Anterior cingulate cortex (tissue), 58 donors: ENCODE data around the gene DNAH1.
"Not testable (repeated sequence)": the region's sequence is repeated elsewhere in the genome, so short reads cannot be mapped to it uniquely, and the experiment has no call there.

ENCODE experiments used
- DNase-seq, 58 donors: peaks; one replicate each; lab custom pipeline; 2025; lab: John Stamatoyannopoulos, UW

DNAH1 gene

GRCh38 chr3:52331091-52331490, 15.0 kb downstream of the DNAH1 start:
- no peak for DNase-seq

DNA sequence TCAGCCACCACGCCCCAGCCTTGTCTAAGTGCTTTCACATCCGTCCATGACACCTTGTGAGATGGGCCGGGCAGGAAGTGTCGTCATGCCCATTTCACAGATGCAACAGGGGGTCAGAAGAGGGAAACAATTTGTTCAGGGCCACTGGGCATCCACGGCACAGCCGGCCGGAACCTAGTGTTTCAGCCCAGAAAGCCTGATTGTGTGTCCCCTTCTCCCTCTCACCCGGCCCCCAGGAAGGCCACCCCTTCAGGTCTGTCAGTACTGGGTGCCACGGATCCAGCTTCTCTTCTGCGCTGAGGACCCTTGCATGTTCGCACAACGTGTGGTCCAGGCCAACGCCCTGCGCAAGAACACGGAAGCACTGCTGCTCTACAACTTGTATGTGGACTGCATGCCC, 15.8 kb downstream of the DNAH1 start:
- no peak for DNase-seq

DNA sequence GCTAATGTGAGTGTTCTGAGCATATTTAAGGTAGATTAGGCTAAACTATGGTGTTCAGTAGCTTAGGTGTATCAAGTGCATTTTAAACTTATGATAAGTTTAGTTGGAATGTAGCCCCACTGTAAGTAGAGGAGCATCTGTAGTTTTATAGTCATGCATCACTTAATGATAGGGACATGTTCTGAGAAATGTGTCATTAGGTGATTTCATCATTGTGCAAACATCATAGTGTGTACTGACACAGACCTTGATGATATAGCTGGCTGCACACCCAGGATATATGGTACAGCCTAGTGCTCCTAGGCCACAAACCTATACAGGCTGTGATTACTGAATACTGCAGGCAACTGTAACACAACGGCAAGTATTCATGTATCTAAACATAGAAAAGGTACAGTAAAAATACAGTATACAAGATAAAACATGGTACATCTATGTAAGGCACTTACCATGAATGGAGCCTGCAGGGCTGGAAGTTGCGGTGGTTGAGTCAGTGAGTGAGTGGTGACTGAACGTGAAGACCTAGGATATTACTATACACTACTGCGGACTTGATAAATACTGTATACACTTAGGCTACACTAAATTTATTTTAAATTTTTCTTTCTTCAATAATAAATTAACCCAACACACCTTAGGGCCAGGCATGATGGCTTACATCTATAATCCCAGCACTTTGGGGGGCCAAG, 17.9 kb downstream of the DNAH1 start:
- DNase-seq: no peak

DNA sequence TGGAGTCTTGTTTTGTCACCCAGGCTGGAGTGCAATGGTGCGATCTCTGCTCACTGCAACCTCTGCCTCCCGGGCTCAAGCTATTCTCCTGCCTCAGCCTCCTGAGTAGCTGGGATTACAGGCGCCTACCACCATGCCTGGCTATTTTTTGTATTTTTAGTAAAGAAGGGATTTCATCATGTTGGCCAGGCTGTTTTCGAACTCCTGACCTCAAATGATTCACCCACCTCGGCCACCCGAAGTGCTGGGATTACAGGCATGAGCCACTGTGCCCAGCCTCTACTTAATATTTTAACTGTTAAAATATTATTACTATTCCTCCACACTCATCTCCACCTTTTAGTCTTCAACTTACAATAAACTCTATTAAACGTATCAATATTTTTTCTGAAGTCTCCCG, 22.0 kb downstream of the DNAH1 start:
- DNase-seq: not testable (repeated sequence)

DNA sequence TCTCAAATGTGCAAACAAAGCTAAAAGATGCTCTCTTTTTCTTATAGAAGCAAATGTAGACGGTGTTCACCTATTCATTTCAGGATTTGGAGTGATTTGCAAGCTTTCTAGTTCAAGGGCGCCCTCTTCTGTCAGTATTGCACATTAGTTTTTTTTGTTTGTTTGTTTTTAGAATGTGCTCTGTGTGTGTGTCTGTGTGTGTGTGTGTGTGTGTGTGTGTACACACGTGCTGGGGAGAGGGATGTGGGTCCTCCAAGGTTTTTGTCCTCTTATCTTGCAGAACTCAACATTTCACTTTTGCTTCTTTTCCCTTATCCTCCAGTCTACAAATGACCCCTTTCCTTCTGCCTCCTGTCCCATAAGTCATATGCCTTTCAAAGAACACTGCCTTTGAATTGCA, 23.5 kb downstream of the DNAH1 start:
- peak in 13 of 58 donors; percentile 6 to 79 (median 11) for DNase-seq

GRCh38 chr3:52341123-52341522, 25.0 kb downstream of the DNAH1 start:
- no peak for DNase-seq

DNA sequence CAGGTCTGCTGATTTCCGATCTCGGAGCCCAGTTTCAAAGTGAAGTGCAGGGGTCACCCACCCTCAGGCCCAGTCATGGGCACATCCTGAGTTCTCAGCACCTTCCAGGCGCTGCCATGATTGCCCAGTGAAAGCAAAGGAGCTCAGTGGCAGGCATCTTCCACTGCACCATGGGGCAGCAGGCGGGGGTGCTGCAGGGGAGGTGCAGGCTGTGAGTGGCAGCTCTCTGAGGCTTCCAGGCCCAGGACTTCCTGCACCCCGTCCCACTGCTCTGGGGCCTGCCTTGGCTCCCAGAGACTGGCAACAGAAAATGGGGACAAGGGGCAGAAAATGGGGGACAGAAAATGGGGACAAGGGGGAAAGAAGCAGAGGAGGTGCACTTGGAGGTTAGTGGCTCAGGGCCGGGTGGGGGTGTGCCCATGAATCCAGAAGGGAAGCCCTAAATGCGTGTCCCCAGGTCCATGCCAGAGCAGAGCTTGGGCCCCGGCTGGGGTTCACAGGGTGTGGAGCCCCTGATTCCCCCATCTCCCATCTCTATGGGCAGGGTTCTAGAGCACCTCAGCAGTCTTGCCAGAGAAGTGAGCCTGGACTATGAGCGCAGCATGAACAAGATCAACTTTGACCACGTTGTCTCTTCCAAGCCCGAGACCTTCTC, 28.0 kb downstream of the DNAH1 start:
- no peak for DNase-seq

DNA sequence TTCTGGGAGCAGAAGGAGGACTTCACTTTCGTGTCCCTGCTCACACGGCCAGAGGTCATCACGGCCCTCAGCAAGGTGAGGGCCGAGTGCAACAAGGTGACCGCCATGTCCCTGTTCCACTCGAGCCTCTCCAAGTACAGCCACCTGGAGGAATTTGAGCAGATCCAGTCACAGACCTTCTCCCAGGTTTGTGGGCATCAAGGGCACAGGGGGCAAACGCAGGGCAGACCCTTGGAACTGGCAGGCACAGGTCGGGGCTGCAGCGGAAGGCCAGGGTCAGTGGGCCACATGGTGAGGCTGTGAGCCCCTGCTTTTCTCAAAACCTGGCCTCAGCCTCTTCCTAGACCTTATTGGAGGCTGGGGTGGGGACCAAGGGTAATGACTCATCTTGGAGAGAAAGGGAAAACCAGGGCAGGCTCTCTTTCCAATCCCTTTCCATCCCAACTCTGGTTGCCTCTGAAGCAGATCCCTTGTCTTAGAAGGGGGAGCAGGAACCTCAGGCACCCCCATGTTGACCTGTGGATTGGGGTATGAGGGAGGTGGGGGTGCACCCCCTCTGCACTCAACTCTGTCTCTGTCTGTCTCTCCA, 29.5 kb downstream of the DNAH1 start:
- no peak for DNase-seq

DNA sequence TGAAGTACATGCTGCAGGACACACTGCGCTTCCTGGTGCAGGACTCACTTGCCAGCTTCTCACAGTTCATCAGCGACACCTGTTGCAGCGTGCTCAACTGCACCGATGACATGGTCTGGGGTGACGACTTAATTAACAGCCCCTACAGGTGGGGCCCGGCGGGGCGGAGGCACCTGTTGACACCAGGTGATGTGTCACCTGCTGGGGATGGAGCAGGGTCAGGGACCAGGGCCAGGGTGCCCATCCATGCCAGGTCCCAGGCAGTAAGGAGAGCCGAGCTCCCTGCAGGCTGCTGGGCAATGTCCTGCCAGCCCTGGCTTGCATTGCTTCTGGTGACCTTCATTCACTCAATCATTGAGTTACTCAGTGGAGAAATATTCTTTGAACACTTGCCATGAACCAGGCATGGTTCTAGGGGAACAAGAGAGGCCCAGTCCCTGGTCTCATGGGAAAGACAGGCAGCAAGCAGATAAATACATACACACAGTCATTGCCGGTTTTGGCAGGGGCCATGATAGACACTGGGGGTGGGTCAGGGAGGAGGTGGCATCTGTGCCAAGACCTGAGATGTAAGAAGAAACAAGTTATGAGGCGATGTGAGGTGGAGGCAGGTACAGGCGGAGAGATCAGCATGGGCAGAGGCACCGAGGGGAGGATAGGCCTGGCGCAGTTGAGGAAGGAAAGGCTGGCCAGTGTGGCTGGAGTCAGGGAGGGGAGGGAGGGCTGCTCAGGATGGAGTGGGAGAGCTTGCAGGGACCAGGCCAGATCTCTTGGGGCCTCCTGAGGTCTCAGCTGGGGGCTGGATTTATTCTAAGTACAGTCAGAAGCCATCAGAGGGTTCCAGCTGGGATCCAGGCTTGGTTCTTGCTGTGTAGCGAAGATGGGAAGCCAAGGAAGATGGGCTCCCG, 30.8 kb downstream of the DNAH1 start:
- no peak for DNase-seq

DNA sequence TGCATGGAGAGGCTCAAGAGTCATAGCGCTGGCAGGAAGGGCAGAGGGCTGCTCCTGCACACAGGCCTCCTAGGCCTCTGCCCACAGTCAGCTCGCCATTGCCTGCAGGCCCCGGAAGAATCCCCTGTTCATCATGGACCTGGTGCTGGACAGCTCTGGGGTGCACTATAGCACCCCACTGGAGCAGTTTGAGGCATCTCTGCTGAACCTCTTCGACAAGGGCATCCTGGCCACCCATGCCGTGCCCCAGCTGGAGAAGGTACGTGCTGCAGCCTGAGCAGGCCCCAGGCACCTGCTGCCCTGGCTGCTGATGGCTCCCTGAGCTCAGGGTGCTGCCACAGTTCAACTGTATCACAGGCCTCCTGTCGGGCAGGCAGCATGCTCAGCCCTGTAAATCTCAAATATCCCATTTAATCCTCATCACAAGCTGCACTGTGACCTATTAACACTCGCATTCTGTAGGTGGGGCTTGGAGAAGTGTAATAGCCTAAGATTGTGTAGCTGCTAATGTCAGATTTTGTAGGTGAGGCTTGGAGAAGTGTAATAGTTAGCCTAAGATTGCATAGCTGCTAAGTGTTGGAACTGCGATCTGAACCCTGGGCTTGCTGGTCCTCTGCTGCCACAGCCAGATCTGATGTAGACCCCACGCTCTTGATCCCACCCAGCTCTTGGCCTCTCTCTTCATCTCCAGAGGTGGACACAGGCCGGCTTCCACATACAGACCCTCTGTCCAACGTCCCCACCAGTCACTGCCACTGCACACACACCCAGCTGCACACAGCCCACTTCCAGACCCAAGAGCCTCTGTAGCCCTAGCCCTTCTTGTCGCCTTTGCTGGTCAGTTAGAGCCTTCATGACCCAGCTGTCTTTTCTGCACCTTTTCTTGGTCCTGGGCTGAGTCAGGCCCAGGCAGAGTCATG, 31.9 kb downstream of the DNAH1 start:
- DNase-seq: no peak

DNA sequence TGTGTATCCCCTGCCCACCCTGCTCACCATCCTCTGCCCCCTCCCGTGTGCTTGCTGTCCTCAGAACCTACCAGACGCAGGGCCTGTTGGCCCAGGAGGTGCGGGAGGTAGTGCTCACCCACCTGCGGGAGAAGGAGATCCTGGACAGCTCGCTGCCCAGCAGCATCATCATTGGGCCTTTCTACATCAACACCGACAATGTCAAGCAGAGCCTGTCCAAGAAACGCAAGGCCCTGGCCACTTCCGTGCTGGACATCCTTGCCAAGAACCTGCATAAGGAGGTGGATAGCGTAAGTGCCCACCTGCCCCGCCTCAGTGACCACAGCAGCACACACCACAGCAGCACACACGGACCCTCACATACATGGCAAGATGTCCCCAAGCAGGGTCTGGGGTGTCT, 33.0 kb downstream of the DNAH1 start:
- DNase-seq: no peak

GRCh38 chr3:52349611-52350395, 33.7 kb downstream of the DNAH1 start:
- no peak for DNase-seq

DNA sequence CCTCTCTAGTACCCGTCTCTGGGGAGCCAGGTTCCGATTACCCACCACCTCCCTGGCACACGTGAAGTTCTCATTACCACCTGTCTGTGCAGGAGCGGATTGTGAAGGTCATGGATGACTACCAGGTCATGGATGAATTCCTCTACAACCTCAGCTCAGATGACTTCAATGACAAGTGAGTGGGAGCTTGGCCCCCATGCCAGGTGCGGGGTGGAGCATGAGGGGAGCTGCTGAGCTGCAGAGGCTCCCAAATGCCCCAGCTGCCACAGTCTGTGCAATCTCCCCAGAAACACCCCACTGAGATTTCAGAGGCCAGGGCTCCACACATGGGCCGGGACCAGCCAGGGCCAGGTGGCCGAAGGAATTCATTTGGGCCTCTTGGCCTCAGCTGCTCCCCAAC, 34.3 kb downstream of the DNAH1 start:
- no peak for DNase-seq

GRCh38 chr3:52350981-52351761, 35.1 kb downstream of the DNAH1 start:
- DNase-seq: no peak

DNA sequence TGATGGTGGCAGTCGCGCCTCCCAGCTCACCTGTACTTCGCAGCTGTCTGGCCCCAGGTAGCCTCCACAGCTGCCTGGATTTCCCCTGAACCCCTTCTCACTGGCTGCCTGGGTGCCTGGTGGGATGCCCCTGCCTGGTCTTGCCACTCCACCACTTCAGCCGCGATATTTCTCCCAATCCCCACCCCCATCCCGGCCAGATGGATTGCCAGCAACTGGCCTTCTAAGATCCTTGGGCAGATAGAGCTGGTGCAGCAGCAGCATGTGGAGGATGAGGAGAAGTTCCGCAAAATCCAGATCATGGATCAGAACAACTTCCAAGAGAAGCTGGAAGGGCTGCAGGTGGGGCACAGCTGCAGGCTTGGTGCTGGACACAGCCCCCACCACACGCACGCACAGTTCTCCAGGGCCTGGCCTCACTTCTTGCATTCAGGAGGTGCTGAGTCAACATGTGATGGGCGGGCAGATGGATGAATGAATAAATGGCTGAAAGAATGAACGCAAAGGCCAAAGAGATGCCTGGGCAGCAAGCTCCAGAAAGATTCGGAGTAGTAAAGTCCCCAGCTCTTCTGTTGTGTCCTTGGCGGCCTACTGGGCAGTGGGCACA, 35.7 kb downstream of the DNAH1 start:
- DNase-seq: no peak

DNA sequence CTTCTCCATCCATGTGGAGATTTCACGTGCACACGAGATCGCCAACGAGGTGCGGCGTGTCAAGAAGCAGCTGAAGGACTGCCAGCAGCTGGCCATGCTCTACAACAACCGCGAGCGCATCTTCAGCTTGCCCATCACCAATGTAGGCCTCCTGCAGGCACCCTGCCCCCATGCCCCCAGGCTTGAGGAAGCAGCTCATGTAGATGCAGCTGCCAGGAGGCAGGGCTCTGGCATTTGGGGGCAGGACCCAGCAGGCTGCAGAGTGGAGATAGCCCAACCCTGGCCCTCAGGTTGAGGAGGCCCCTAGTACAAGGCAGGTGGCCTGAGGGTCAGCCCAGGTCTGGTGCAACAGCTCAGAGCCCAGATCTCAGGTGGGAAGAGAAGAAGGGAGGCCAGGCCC, 36.4 kb downstream of the DNAH1 start:
- no peak for DNase-seq

- no peak for DNase-seq
Observed at GRCh38 chr3:52353291-52353855, 37.3 kb downstream of the DNAH1 start.

GRCh38 chr3:52354676-52355075, 38.6 kb downstream of the DNAH1 start:
- no peak for DNase-seq
